GM19238 (cell line): ENCODE data around the gene MINK1.

ENCODE experiments used
- DNase-seq: peaks from one replicate; pipeline ENCODE4 v3.0.0; 2011; ENCODE audit warnings: low spot score; ENCODE audit not compliant: insufficient read length

Gene MINK1

GRCh38 chr17:4833178-4833940 is at the start of gene MINK1:
Gene MINK1 (plus strand): TSS chr17:4833340. CDS start chr17:4833584, 244 bp downstream.
- DNase-seq: peak; percentile 99

- DNase-seq: no peak
These were observed 47.6 kb upstream of the MINK1 start for GRCh38 chr17:4785311-4786105.

GRCh38 chr17:4786106-4786511 is 47.0 kb upstream of the MINK1 start, which contains the start of gene VMO1:
Gene VMO1 (minus strand): TSS chr17:4786364. CDS start chr17:4786352, 12 bp downstream.
- no peak for DNase-seq

GRCh38 chr17:4786516-4786915 is 46.6 kb upstream of the MINK1 start:
- DNase-seq: no peak

GRCh38 chr17:4788159-4788806 is 44.9 kb upstream of the MINK1 start:
- no peak for DNase-seq

GRCh38 chr17:4788807-4789700 is 44.1 kb upstream of the MINK1 start, which contains the start of gene GLTPD2:
Gene GLTPD2 (plus strand): TSS chr17:4788964. CDS start chr17:4789012, 48 bp downstream.
- no peak for DNase-seq

- no peak for DNase-seq
These were observed 43.5 kb upstream of the MINK1 start for GRCh38 chr17:4789701-4789950.

- peak; percentile 92 for DNase-seq
These were observed 43.0 kb upstream of the MINK1 start for GRCh38 chr17:4789951-4790704.

- DNase-seq: no peak
These were observed 42.4 kb upstream of the MINK1 start for GRCh38 chr17:4790705-4791088.

GRCh38 chr17:4795168-4795567 is 38.0 kb upstream of the MINK1 start:
- DNase-seq: no peak

- no peak for DNase-seq
These were observed 36.6 kb upstream of the MINK1 start for GRCh38 chr17:4796552-4796920.

GRCh38 chr17:4800462-4801196 is 32.5 kb upstream of the MINK1 start:
- DNase-seq: no peak

GRCh38 chr17:4802228-4802627 is 30.9 kb upstream of the MINK1 start, which contains the start of gene C17orf114:
Gene C17orf114 (minus strand): TSS chr17:4802328.
- DNase-seq: no peak

GRCh38 chr17:4806456-4806776 is 26.7 kb upstream of the MINK1 start:
- no peak for DNase-seq

- DNase-seq: peak; percentile 100
These were observed 26.1 kb upstream of the MINK1 start, which contains the start of gene PLD2 for GRCh38 chr17:4806777-4807604. Gene PLD2 (plus strand): TSS chr17:4807152. CDS start chr17:4807773, 621 bp downstream.

GRCh38 chr17:4807605-4808377 is 25.3 kb upstream of the MINK1 start:
- DNase-seq: no peak

- no peak for DNase-seq
These were observed 24.8 kb upstream of the MINK1 start for GRCh38 chr17:4808378-4808767.

GRCh38 chr17:4810696-4811290 is 22.3 kb upstream of the MINK1 start:
- DNase-seq: no peak
